K562 (cell line): ENCODE data around the gene EPC2. TPM values are rescaled to one million over a fixed set of nuclear protein-coding genes. Genes with fewer than 3 reads are reported as not detected.
A peak's percentile ranks its signal among the peaks of the same experiment; 100 is the strongest.

ENCODE experiments used
- ATAC-seq: fragments of 200-7000 bp; cut with Tn5 transposase; 3 replicates; pipeline ENCODE4 v1.9.1; 2020; ENCODE audit warnings: moderate library complexity
- BruUV-seq: library from RNA; stranded (reverse); fragments of 400-500 nt; replicated peaks from 2 replicates; lab custom pipeline; 2021; lab: Mats Ljungman, UMichigan
- CTCF ChIA-PET: fragments of 300-600 bp; formaldehyde crosslinking; extraction: SDS; loops from one replicate; lab custom pipeline; 2021; ENCODE audit warnings: low intra/inter-chr PET ratio; lab: Yijun Ruan, JAX
- POLR2A ChIA-PET: fragments of 300-600, 350-650 bp; sonication (Branson Sonifier 250); formaldehyde crosslinking; extraction: SDS; loops from one replicate; lab custom pipeline; 2021; ENCODE audit warnings: antibody characterized with exemption, inconsistent platforms; lab: Yijun Ruan, JAX
- DNase-seq, 4 experiments: peaks; one replicate each; pipeline versions ENCODE4 v3.0.0 to v3.0.0-alpha.2; 2011 to 2018; ENCODE audit warnings: low spot score in 3 of 4, mixed read lengths in 3 of 4; ENCODE audit errors: extremely low read depth in 1 of 4
- FAIRE-seq: peaks from 2 replicates; lab custom pipeline; 2011; peaks lifted over from hg19 to GRCh38; lab: Jason Lieb, UNC
- H2AFZ ChIP-seq: 2 replicates; pipeline ENCODE4 v1.6.0; 2011; ENCODE audit warnings: low read depth, low read length, control low read depth, inconsistent platforms
- H3K27ac ChIP-seq: fragments of 200-600 bp; 3 replicates; pipeline ENCODE4 v1.8.0; 2011; ENCODE audit warnings: low read depth, mild to moderate bottlenecking, control low read depth, inconsistent platforms, low read length, moderate library complexity, mixed read lengths; ENCODE audit errors: extremely low read depth
- H3K27me3 ChIP-seq, 2 experiments: fragments of 300-600 bp in 1 of 2; 2 replicates in 1 of 2; 3 replicates in 1 of 2; pipeline versions ENCODE4 v1.6.0 to v1.8.0; 2011; ENCODE audit warnings: inconsistent platforms in 2 of 2, low read length in 2 of 2, mild to moderate bottlenecking in 1 of 2, mixed read lengths in 1 of 2, moderate library complexity in 1 of 2; ENCODE audit not compliant: control insufficient read depth in 2 of 2, insufficient read depth in 2 of 2
- H3K36me3 ChIP-seq: fragments of 300-600 bp; 3 replicates; pipeline ENCODE4 v1.8.0; 2011; ENCODE audit warnings: mild to moderate bottlenecking, low read length, inconsistent platforms; ENCODE audit not compliant: control insufficient read depth, insufficient read depth
- H3K4me1 ChIP-seq, 2 experiments: fragments of 200-600 bp in 1 of 2; replicated peaks in 1 of 2; 2 replicates in 1 of 2; 3 replicates in 1 of 2; pipeline versions ENCODE4 v1.5.1 to v1.8.0; 2011; ENCODE audit warnings: inconsistent platforms in 2 of 2, low read length in 2 of 2, mild to moderate bottlenecking in 1 of 2, mixed read lengths in 1 of 2, moderate library complexity in 1 of 2; ENCODE audit not compliant: control insufficient read depth in 2 of 2, insufficient read depth in 2 of 2
- H3K4me2 ChIP-seq: 2 replicates; pipeline ENCODE4 v1.6.1; 2011; ENCODE audit warnings: low read length, control low read depth, inconsistent platforms, mixed read lengths; ENCODE audit not compliant: insufficient read depth
- H3K4me3 ChIP-seq: fragments of 200-600 bp; sonication (generic), shearing (Covaris generic); 2 replicates; pipeline ENCODE4 v1.5.1; 2016; ENCODE audit warnings: control low read depth, inconsistent platforms
- H3K79me2 ChIP-seq: fragments of 200-600 bp; 3 replicates; pipeline ENCODE4 v1.8.0; 2011; ENCODE audit warnings: low read length, inconsistent platforms; ENCODE audit not compliant: control insufficient read depth, insufficient read depth
- H3K9ac ChIP-seq, 2 experiments: 2 replicates each; pipeline versions ENCODE4 v1.6.0 to v1.6.1; 2011; ENCODE audit warnings: low read depth in 2 of 2, low read length in 2 of 2, control low read depth in 1 of 2, inconsistent platforms in 1 of 2, mild to moderate bottlenecking in 1 of 2, mixed read lengths in 1 of 2; ENCODE audit not compliant: insufficient read depth in 1 of 2
- H3K9me1 ChIP-seq: one replicate; pipeline ENCODE4 v1.6.0; 2011; ENCODE audit warnings: inconsistent platforms, mild to moderate bottlenecking, low read length, moderate library complexity; ENCODE audit not compliant: control insufficient read depth, insufficient read depth
- H3K9me3 ChIP-seq: replicated peaks from 2 replicates; pipeline ENCODE4 v1.5.1; 2011; ENCODE audit warnings: low read depth, low read length, inconsistent platforms; ENCODE audit not compliant: control insufficient read depth, insufficient read depth
- H4K20me1 ChIP-seq: replicated peaks from 2 replicates; pipeline ENCODE4 v1.6.1; 2011; ENCODE audit warnings: low read length, inconsistent platforms, mixed read lengths; ENCODE audit not compliant: control insufficient read depth, insufficient read depth
- NCOA6 ChIP-seq: fragments of 450-650 bp; IDR thresholded peaks from 2 replicates; pipeline ENCODE4 v1.6.1; 2017; ENCODE audit warnings: mild to moderate bottlenecking
- NFE2L1 ChIP-seq: fragments of 450-650 bp; IDR thresholded peaks from 2 replicates; pipeline ENCODE4 v1.6.1; 2016; ENCODE audit warnings: missing genetic modification characterization, low read depth, mild to moderate bottlenecking, missing compliant biosample characterization, moderate library complexity, borderline replicate concordance
- NFIC ChIP-seq: fragments of 450-650 bp; IDR thresholded peaks from 2 replicates; pipeline ENCODE4 v1.6.1; 2017; ENCODE audit warnings: mild to moderate bottlenecking, inconsistent platforms
- PURB ChIP-seq: sonication (generic); formaldehyde crosslinking; IDR thresholded peaks from 2 replicates; pipeline ENCODE4 v1.9.0; 2021; ENCODE audit warnings: low read depth, mild to moderate bottlenecking, missing genetic modification reagents
- RBM34 ChIP-seq: fragments of 200-400 bp; formaldehyde crosslinking; IDR thresholded peaks from 2 replicates; pipeline ENCODE4 v1.6.1; 2018; ENCODE audit warnings: low read length, borderline replicate concordance; ENCODE audit not compliant: insufficient read depth
- TEAD2 ChIP-seq: fragments of 450-650 bp; IDR thresholded peaks from 2 replicates; pipeline ENCODE4 v1.6.1; 2016; ENCODE audit warnings: missing genetic modification characterization, control low read depth, missing compliant biosample characterization
- ZNF3 ChIP-seq: fragments of 250-450 bp; sonication (Bioruptor Pico); IDR thresholded peaks from 2 replicates; pipeline ENCODE4 v1.5.0; 2021; ENCODE audit warnings: mild to moderate bottlenecking, moderate library complexity
- WGBS: fragments of 100-300 bp; shearing (Covaris generic); methylation state at CpG from one replicate; pipeline ENCODE4 v1.1.6; 2016; ENCODE audit warnings: low coverage, mixed read lengths; ENCODE audit not compliant: insufficient coverage; ENCODE audit errors: missing lambda C conversion rate; 5-methylcytosine and 5-hydroxymethylcytosine counted together
- in situ Hi-C: fragments of 300-500 bp; cut with MboI; formaldehyde crosslinking; loops from 4 replicates; pipeline ENCODE4 v1.15.0; 2018; ENCODE audit warnings: inconsistent platforms, mixed read lengths
- intact Hi-C: fragments of 100-400 bp; cut with micrococcal nuclease; formaldehyde crosslinking; loops from 2 replicates; pipeline ENCODE4 v1.14.2; 2022
- polyA plus RNA-seq, 8 experiments: library from polyadenylated mRNA; depleted of rRNA in 4 of 8; stranded (reverse) in 5 of 8; unstranded in 3 of 8; fragments of >200 nt; fragmentation: Nextera tagmentation in 2 of 8; fragmentation: Illumina TruSeq in 1 of 8; extraction: Ambion mirVana in 2 of 8; extraction: Trizol in 1 of 8; gene quantifications; 2 replicates each; pipeline versions ENCODE4 v1.2.1 to v1.2.3, GENCODE V29; 2011 to 2014; ENCODE audit warnings: inconsistent platforms in 1 of 8, missing spikeins in 1 of 8
- total RNA-seq, 7 experiments: library from RNA; depleted of rRNA in 6 of 7; stranded (reverse); fragments of >200 nt in 6 of 7; fragmentation: Illumina TruSeq in 2 of 7; extraction: Trizol in 2 of 7; gene quantifications; 2 replicates each; pipeline versions ENCODE4 v1.2.1 to v1.2.3, GENCODE V29; 2011 to 2021; ENCODE audit warnings: low replicate concordance in 1 of 7

The EPC2 gene
- total and polyA plus RNA-seq, 9 of the 15 experiments (the other 6 are each of a cell fraction or from before 2014, with no cell fraction given) = 7.0 to 35.8 (median 29.1) TPM

DNA sequence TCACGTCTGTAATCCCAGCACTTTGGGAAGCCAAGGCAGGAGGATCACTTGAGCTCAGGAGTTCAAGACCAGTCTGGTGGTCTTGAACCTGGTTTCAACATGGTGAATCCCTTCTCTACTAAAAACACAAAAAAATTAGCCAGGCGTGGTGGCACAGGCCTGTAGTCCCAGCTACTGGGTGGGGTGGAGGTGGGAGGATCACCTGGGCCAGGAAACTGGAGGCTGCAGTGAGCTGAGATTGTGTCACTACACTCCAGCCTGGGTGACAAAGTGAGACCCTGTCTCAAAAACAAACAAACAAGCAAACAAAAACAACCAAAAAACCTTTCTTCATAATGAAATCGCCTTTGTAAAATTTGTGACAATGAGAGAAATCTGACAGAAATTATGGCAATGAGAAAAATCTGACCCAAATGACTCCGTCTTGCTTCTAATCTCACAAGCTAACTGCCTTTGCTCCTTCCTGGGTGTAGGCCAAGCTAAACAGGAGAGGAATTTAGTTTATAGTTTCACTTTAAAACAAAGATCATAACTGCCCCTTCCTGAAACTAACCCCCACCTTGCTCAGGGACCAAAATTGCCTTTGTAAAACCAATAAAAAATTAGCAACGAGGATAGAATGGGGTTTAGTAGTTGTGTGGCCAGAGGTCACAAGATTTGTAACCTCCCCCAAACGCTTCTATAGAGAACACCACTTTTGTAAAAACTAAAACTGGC lies 169.8 kb downstream of the EPC2 start (continued):
- TF ChIP-seq PURB (no peak), TEAD2 (no peak), RBM34 (no peak), NCOA6 (no peak), NFE2L1 (no peak)

DNA sequence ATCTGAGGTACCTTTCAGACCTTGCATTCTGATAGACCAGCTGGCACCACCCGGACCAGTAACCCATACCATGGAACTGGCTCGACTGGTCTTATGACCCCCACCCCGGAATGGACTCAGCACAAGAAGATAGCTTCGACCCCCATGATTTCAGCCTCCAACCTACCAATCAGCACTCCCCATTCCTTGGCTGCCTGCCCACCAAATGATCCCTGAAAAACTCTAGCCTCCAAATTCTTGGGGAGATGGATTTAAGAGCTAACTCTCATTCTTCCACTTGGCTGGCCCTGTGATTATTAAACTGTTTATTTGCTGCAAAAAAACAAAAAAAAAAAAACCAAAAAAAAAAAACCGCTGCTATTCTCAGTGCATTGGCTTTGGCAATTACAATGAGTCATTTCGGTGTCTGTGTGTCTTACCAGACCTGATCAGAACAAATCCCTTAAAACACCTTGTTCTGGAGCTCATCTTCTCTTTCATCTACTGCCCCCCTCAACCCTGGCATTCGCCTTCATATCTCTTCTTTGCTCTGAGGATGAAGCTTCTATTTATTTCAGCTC lies 170.4 kb downstream of the EPC2 start:
- DNase-seq = no peak
- in situ Hi-C loops = no loop called here
- no TSS peak for BruUV-seq
- intact Hi-C loops = loop anchor here (5.0 kb wide), 1 partner anchor 173 kb away; the partner anchor contains the start of gene EPC2
- Histone ChIP-seq H3K4me1 (no peaks in the 10 kb centered on the region; a peak in 1 of 5 replicates), H3K36me3 (no peaks in the 10 kb centered on the region), H3K27ac (no peak overlapping the region; the same call in 2 of the 3 replicates), H4K20me1 (no peaks in the 10 kb centered on the region; the same call in 1 of the 2 replicates), H3K4me2 (no peak overlapping the region), H3K27me3 (peaks cover 9 to 45% of the 10 kb centered on the region in 2 experiments; a peak in 2 of 5 replicates), H3K9ac (no peak overlapping the region), H3K9me3 (no peaks in the 10 kb centered on the region), H3K4me3 (no peak overlapping the region), H3K9me1 (no peaks in the 10 kb centered on the region), H2AFZ (no peak overlapping the region), H3K79me2 (no peaks in the 10 kb centered on the region)
- FAIRE-seq = no peak
- ChIA-PET POLR2A (interaction anchor here (0.5 to 1.4 kb wide), 6 partner anchors 16 to 447 kb away, joined by 3 to 7 read pairs (median 4); no protein-coding TSS in a partner anchor), CTCF (interaction anchor here (0.7 kb wide), 1 partner anchor 174 kb away, joined by 3 read pairs; no protein-coding TSS in a partner anchor)
- TF ChIP-seq NFIC (0 out of 2 replicates have a peak, but pooled peaks have one; percentile 29), ZNF3 (CRISPR knock-in tag) (no peak)
- 2% methylated on average over 7 of the region's 7 CpGs for WGBS
- ATAC-seq = no peak
